Measurements from ENCODE around the gene PRPF40A.

The PRPF40A gene

DNA sequence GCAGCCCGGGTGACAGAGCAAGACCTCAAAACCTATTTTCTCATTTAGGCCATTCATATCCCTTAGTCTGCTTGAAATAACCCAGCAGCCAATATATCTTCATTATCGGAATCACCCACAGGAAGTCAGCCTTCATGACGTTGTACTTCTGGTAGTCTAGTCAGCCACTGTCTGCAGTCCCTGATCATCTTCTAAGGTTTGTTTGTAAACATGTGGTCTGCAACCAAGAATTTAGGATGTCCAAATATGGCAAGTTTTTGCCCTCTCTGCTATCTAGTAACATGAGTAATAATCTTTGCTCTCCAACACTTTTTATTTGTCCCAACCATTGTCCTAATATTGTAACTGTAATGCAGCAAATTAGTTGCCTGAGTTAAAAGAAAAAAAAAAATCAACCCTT is 92.5 kb downstream of the PRPF40A start:
- no peaks in the 10 kb centered on the region for H4K20me1 ChIP-seq (ENCODE audit: insufficient read depth, low read length)
- no peak overlapping the region for H3K27ac ChIP-seq (ENCODE audit: low read length)
- H3K9ac ChIP-seq (ENCODE audit: low read depth, low read length), result no peak overlapping the region
- DNase-seq (no peak), ATAC-seq (ENCODE audit: insufficient read depth, low read depth) (no peak)
- peaks cover 3% of the 10 kb centered on the region for H3K27me3 ChIP-seq (ENCODE audit: insufficient read depth, low read length, poor library complexity)
- no peaks in the 10 kb centered on the region for H3K4me1 ChIP-seq (ENCODE audit: insufficient read depth, low read length)
- H3K9me3 ChIP-seq (ENCODE audit: insufficient read depth, low read length, severe bottlenecking), result no peaks in the 10 kb centered on the region
- no peaks in the 10 kb centered on the region for H3K36me3 ChIP-seq (ENCODE audit: insufficient read depth, low read length)
- TF ChIP-seq EZH2 (IDR thresholded peaks at IDR 0.05; ENCODE audit: borderline replicate concordance, low read depth, low read length, severe bottlenecking), result no peak
- TF ChIP-seq, protein P1, sequence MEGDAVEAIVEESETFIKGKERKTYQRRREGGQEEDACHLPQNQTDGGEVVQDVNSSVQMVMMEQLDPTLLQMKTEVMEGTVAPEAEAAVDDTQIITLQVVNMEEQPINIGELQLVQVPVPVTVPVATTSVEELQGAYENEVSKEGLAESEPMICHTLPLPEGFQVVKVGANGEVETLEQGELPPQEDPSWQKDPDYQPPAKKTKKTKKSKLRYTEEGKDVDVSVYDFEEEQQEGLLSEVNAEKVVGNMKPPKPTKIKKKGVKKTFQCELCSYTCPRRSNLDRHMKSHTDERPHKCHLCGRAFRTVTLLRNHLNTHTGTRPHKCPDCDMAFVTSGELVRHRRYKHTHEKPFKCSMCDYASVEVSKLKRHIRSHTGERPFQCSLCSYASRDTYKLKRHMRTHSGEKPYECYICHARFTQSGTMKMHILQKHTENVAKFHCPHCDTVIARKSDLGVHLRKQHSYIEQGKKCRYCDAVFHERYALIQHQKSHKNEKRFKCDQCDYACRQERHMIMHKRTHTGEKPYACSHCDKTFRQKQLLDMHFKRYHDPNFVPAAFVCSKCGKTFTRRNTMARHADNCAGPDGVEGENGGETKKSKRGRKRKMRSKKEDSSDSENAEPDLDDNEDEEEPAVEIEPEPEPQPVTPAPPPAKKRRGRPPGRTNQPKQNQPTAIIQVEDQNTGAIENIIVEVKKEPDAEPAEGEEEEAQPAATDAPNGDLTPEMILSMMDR (IDR thresholded peaks at IDR 0.05; ENCODE audit: borderline replicate concordance, extremely low read depth, low read length, poor library complexity, severe bottlenecking), result no peak
- H3K4me3 ChIP-seq (ENCODE audit: low read depth in 1 of 2, low read length in 2 of 2), result no peak overlapping the region
- H3K4me2 ChIP-seq (ENCODE audit: insufficient read depth, low read length), result no peak overlapping the region
- H2AFZ ChIP-seq (ENCODE audit: low read depth, low read length), result no peak overlapping the region
- no peaks in the 10 kb centered on the region for H3K79me2 ChIP-seq (ENCODE audit: insufficient read depth, low read length)

DNA sequence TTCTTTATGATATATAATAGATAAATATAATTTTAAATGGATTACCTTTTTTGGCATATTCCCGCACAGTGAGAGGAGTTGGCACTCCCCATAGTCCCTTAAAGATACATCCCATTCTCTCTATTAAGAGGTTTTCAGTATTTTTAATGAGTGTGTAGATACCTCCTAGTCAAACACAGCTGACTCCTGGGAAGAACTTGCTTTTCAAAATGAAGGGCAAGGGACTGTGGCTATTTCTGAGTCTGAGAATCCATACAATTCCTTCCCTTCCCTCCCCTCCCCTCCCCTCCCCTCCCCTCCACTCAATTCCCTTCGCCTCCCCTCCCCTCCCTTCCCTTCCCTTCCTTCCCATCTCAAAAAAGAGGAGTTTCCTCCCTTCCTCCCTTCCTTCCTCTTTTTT is 93.5 kb downstream of the PRPF40A start:
- no peak for ATAC-seq (ENCODE audit: insufficient read depth, low read depth)

DNA sequence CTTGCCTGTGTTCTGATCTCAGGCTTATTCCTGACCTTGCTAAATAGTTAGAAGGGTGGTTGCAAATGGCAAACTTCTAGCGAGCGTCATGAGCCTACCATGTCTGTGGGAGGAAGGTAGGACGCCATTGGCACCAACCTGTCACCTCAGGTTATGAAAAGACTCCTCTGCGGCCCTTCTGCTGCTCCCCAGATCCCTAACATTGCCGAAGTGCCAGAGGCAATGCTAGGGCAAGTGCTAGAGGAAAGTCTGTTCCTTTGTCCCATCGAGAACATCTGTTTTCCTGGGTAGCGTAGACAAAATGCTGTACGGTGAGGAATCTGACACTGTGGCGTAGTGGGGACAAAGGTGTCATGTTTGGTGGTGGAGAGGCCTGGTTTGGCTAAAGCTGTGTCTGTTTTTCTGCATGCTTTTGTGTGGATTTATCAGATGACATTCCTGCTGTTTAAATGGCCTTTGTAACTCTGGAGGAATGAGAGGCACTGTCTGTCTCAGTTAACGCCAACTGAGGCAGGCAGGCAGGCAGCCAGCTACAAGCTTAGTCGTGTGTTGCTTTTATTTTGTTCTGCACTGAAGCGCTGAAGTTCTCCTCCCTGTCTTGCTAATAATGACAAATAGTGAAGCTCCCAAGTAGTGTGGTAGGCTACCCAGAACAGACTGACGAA is 94.1 kb downstream of the PRPF40A start:
- no peak for DNase-seq
- no peaks in the 10 kb centered on the region for H3K36me3 ChIP-seq (ENCODE audit: insufficient read depth, low read length)
- H2AFZ ChIP-seq (ENCODE audit: low read depth, low read length), result no peak overlapping the region
- no peaks in the 10 kb centered on the region for H3K79me2 ChIP-seq (ENCODE audit: insufficient read depth, low read length)
- H3K9ac ChIP-seq (ENCODE audit: low read depth, low read length), result no peak overlapping the region
- no peaks in the 10 kb centered on the region for H3K27me3 ChIP-seq (ENCODE audit: insufficient read depth, low read length, poor library complexity)
- H3K27ac ChIP-seq (ENCODE audit: low read length), result no peak overlapping the region
- H4K20me1 ChIP-seq (ENCODE audit: insufficient read depth, low read length), result no peaks in the 10 kb centered on the region
- H3K4me1 ChIP-seq (ENCODE audit: insufficient read depth, low read length), result no peaks in the 10 kb centered on the region
- ATAC-seq (ENCODE audit: insufficient read depth, low read depth), result no peak
- no peaks in the 10 kb centered on the region for H3K9me3 ChIP-seq (ENCODE audit: insufficient read depth, low read length, severe bottlenecking)
- no peak overlapping the region for H3K4me3 ChIP-seq (ENCODE audit: low read depth in 1 of 2, low read length in 2 of 2)
- no peak overlapping the region for H3K4me2 ChIP-seq (ENCODE audit: insufficient read depth, low read length)
- TF ChIP-seq, protein P1 (IDR thresholded peaks at IDR 0.05; ENCODE audit: borderline replicate concordance, extremely low read depth, low read length, poor library complexity, severe bottlenecking), result no peak
- no peak for TF ChIP-seq EZH2 (IDR thresholded peaks at IDR 0.05; ENCODE audit: borderline replicate concordance, low read depth, low read length, severe bottlenecking)

More for the DNA sequence above, 93.5 kb downstream of the PRPF40A start:
- Histone ChIP-seq H3K27me3 (ENCODE audit: insufficient read depth, low read length, poor library complexity) (no peaks in the 10 kb centered on the region), H3K4me3 (ENCODE audit: low read depth in 1 of 2, low read length in 2 of 2) (no peak overlapping the region), H2AFZ (ENCODE audit: low read depth, low read length) (no peak overlapping the region), H3K4me1 (ENCODE audit: insufficient read depth, low read length) (no peaks in the 10 kb centered on the region), H3K9ac (ENCODE audit: low read depth, low read length) (no peak overlapping the region), H3K36me3 (ENCODE audit: insufficient read depth, low read length) (no peaks in the 10 kb centered on the region), H3K4me2 (ENCODE audit: insufficient read depth, low read length) (no peak overlapping the region), H4K20me1 (ENCODE audit: insufficient read depth, low read length) (no peaks in the 10 kb centered on the region), H3K27ac (ENCODE audit: low read length) (no peak overlapping the region), H3K9me3 (ENCODE audit: insufficient read depth, low read length, severe bottlenecking) (no peaks in the 10 kb centered on the region), H3K79me2 (ENCODE audit: insufficient read depth, low read length) (no peaks in the 10 kb centered on the region)
- TF ChIP-seq EZH2 (IDR thresholded peaks at IDR 0.05; ENCODE audit: borderline replicate concordance, low read depth, low read length, severe bottlenecking), result no peak
- TF ChIP-seq, protein P1 (IDR thresholded peaks at IDR 0.05; ENCODE audit: borderline replicate concordance, extremely low read depth, low read length, poor library complexity, severe bottlenecking), result no peak
- no peak for DNase-seq
